HepG2 (cell line): ENCODE results near the gene ABCG8. TPM values are rescaled to one million over a fixed set of nuclear protein-coding genes. Genes with fewer than 3 reads are reported as not detected.

ENCODE experiments used
- CCAR2 ChIP-seq: fragments of 200-400 bp; formaldehyde crosslinking; optimal IDR thresholded peaks from 2 replicates; pipeline ENCODE3; 2018; ENCODE audit warnings: low read depth, mild to moderate bottlenecking, low read length, moderate library complexity
- CHD2 ChIP-seq: IDR thresholded peaks from 2 replicates; pipeline ENCODE4 v1.6.1; 2011; ENCODE audit warnings: low read depth, low read length, improper control_type of control experiment
- CREB3 ChIP-seq: sonication (generic); formaldehyde crosslinking; IDR thresholded peaks from 2 replicates; pipeline ENCODE4 v1.5.0; 2020; ENCODE audit warnings: missing genetic modification reagents
- DZIP1 ChIP-seq: sonication (generic); formaldehyde crosslinking; IDR thresholded peaks from 2 replicates; pipeline ENCODE4 v1.5.0; 2020; ENCODE audit warnings: mild to moderate bottlenecking, missing genetic modification reagents
- ELF4 ChIP-seq: sonication (generic); formaldehyde crosslinking; IDR thresholded peaks from 2 replicates; pipeline ENCODE4 v1.5.0; 2020; ENCODE audit warnings: missing genetic modification reagents, mild to moderate bottlenecking, moderate library complexity, borderline replicate concordance
- FOXA3 ChIP-seq: IDR thresholded peaks from 2 replicates; pipeline ENCODE4 v1.6.1; 2016; ENCODE audit warnings: missing genetic modification reagents, missing compliant biosample characterization
- FOXK2 ChIP-seq: fragments of 450-650 bp; IDR thresholded peaks from 2 replicates; pipeline ENCODE4 v1.6.1; 2016
- FOXP1 ChIP-seq, 2 experiments: fragments of 450-650 bp in 1 of 2; IDR thresholded peaks; 2 replicates each; pipeline ENCODE4 v1.6.1; 2017 to 2018; ENCODE audit warnings: antibody characterized with exemption in 1 of 2
- MAF1 ChIP-seq: sonication (generic); formaldehyde crosslinking; IDR thresholded peaks from 2 replicates; pipeline ENCODE4 v1.5.0; 2020; ENCODE audit warnings: missing genetic modification reagents, borderline replicate concordance
- MAFF ChIP-seq: IDR thresholded peaks from 2 replicates; pipeline ENCODE4 v1.6.1; 2011; ENCODE audit warnings: low read depth, low read length, improper control_type of control experiment
- NR1H2 ChIP-seq: sonication (generic); formaldehyde crosslinking; IDR thresholded peaks from 2 replicates; pipeline ENCODE4 v1.8.1; 2022; ENCODE audit warnings: low read depth, missing genetic modification reagents, borderline replicate concordance
- PAF1 ChIP-seq: IDR thresholded peaks from 2 replicates; pipeline ENCODE4 v1.6.1; 2016; ENCODE audit warnings: missing genetic modification reagents, missing compliant biosample characterization
- PRDM4 ChIP-seq: sonication (generic); formaldehyde crosslinking; IDR thresholded peaks from 2 replicates; pipeline ENCODE4 v1.9.0; 2021; ENCODE audit warnings: missing genetic modification reagents, borderline replicate concordance
- RELA ChIP-seq: sonication (generic); formaldehyde crosslinking; IDR thresholded peaks from 2 replicates; pipeline ENCODE4 v1.4.0; 2020; ENCODE audit warnings: missing genetic modification reagents
- YY1 ChIP-seq: IDR thresholded peaks from 2 replicates; pipeline ENCODE4 v1.6.1; 2011; ENCODE audit warnings: low read length, low read depth, moderate library complexity, mild to moderate bottlenecking; ENCODE audit not compliant: insufficient read depth, insufficient replicate concordance
- ZBTB10 ChIP-seq: sonication (generic); formaldehyde crosslinking; IDR thresholded peaks from 2 replicates; pipeline ENCODE4 v1.4.0; 2020; ENCODE audit warnings: missing genetic modification reagents, borderline replicate concordance
- ZBTB33 ChIP-seq: sonication (generic); formaldehyde crosslinking; IDR thresholded peaks from 2 replicates; pipeline ENCODE4 v1.4.0; 2020; ENCODE audit warnings: missing genetic modification reagents
- ZKSCAN8 ChIP-seq: IDR thresholded peaks from 2 replicates; pipeline ENCODE4 v1.6.1; 2016; ENCODE audit warnings: borderline replicate concordance, missing genetic modification reagents, missing compliant biosample characterization
- ZNF772 ChIP-seq: sonication (generic); formaldehyde crosslinking; IDR thresholded peaks from 2 replicates; pipeline ENCODE4 v1.5.0; 2020; ENCODE audit warnings: mild to moderate bottlenecking, missing genetic modification reagents
- polyA plus RNA-seq, 8 experiments: library from polyadenylated mRNA; depleted of rRNA in 3 of 8; stranded (reverse) in 7 of 8; unstranded in 1 of 8; fragments of >200 nt; fragmentation: Illumina TruSeq in 4 of 8; extraction: Trizol in 4 of 8; gene quantifications; 2 replicates each; pipeline versions ENCODE4 v1.2.1 to v1.2.3, GENCODE V29; 2011 to 2016; ENCODE audit warnings: low read depth in 4 of 8, missing spikeins in 1 of 8, mixed read lengths in 1 of 8; ENCODE audit not compliant: insufficient read depth in 1 of 8
- total RNA-seq, 5 experiments: library from RNA; depleted of rRNA; stranded (reverse); fragments of >200 nt; fragmentation: Illumina TruSeq; extraction: Trizol; gene quantifications; 2 replicates each; pipeline ENCODE4 v1.2.3, GENCODE V29; 2016; ENCODE audit warnings: low read depth in 1 of 5

The ABCG8 gene
- total and polyA plus RNA-seq, 2 of the 13 experiments (the other 11 are each of a cell fraction or from before 2014, with no cell fraction given): 8.1 to 8.8 TPM

- TF ChIP-seq YY1 (no peak), MAF1 (CRISPR knock-in tag) (no peak), PAF1 (CRISPR knock-in tag) (no peak), PRDM4 (CRISPR knock-in tag) (no peak), CREB3 (CRISPR knock-in tag) (no peak), ZNF772 (CRISPR knock-in tag) (no peak), DZIP1 (CRISPR knock-in tag) (no peak), ZBTB33 (CRISPR knock-in tag) (no peak; the same call in 1 of the 2 replicates), RELA (CRISPR knock-in tag) (no peak), ZKSCAN8 (CRISPR knock-in tag) (no peak), MAFF (no peak), CHD2 (no peak), FOXK2 (no peak), ELF4 (CRISPR knock-in tag) (no peak), CCAR2 (no peak), NR1H2 (no peak), ZBTB10 (CRISPR knock-in tag) (no peak), FOXA3 (CRISPR knock-in tag) (0 out of 2 replicates have a peak, but pooled peaks have one; percentile 6), FOXP1 (IDR thresholded peaks at IDR 0.05) (no peak), FOXP1 (CRISPR knock-in tag; IDR thresholded peaks at IDR 0.05) (no peak)
Observed at GRCh38 chr2:43877782-43878464, 39.2 kb downstream of the ABCG8 start (continued).
